HepG2 (cell line): ENCODE measurements around the gene NCMAP. TPM values are rescaled to one million over a fixed set of nuclear protein-coding genes. Genes with fewer than 3 reads are reported as not detected.

Experiments used
- ARID4A ChIP-seq: sonication (generic); formaldehyde crosslinking; IDR thresholded peaks from 2 replicates; pipeline ENCODE4 v1.5.0; 2020; ENCODE audit warnings: mild to moderate bottlenecking, missing genetic modification reagents, borderline replicate concordance
- ESRRA ChIP-seq: sonication (generic); formaldehyde crosslinking; IDR thresholded peaks from 2 replicates; pipeline ENCODE4 v1.5.1; 2020; ENCODE audit warnings: mild to moderate bottlenecking, low read depth, missing genetic modification reagents
- ETV5 ChIP-seq: IDR thresholded peaks from 2 replicates; pipeline ENCODE4 v1.6.1; 2018; ENCODE audit warnings: missing biosample characterization, missing genetic modification reagents, inconsistent platforms, borderline replicate concordance
- HBP1 ChIP-seq: IDR thresholded peaks from 2 replicates; pipeline ENCODE4 v1.6.1; 2016; ENCODE audit warnings: low read depth, control low read depth
- HINFP ChIP-seq: sonication (generic); formaldehyde crosslinking; IDR thresholded peaks from 2 replicates; pipeline ENCODE4 v1.4.0; 2020; ENCODE audit warnings: low read depth, mild to moderate bottlenecking, missing genetic modification reagents
- KDM1A ChIP-seq: IDR thresholded peaks from 2 replicates; pipeline ENCODE4 v1.6.1; 2016; ENCODE audit warnings: missing compliant biosample characterization
- MTF1 ChIP-seq: sonication (generic); formaldehyde crosslinking; IDR thresholded peaks from 2 replicates; pipeline ENCODE4 v1.5.0; 2020; ENCODE audit warnings: missing genetic modification reagents
- RFX5 ChIP-seq: IDR thresholded peaks from 2 replicates; pipeline ENCODE4 v1.6.1; 2011; ENCODE audit warnings: low read depth, low read length, improper control_type of control experiment
- SP4 ChIP-seq: sonication (generic); formaldehyde crosslinking; IDR thresholded peaks from 2 replicates; pipeline ENCODE4 v1.8.1; 2023; ENCODE audit warnings: mild to moderate bottlenecking, missing genetic modification reagents
- TRAFD1 ChIP-seq: sonication (generic); formaldehyde crosslinking; IDR thresholded peaks from 2 replicates; pipeline ENCODE4 v1.5.1; 2020; ENCODE audit warnings: missing genetic modification reagents, mild to moderate bottlenecking, borderline replicate concordance
- ZBTB3 ChIP-seq: sonication (generic); formaldehyde crosslinking; IDR thresholded peaks from 2 replicates; pipeline ENCODE4 v1.4.0; 2020; ENCODE audit warnings: low read depth, mild to moderate bottlenecking, moderate library complexity, missing genetic modification reagents, borderline replicate concordance
- ZMYM2 ChIP-seq: sonication (generic); formaldehyde crosslinking; IDR thresholded peaks from 2 replicates; pipeline ENCODE4 v1.8.0; 2022; ENCODE audit warnings: mild to moderate bottlenecking, missing genetic modification reagents
- ZNF737 ChIP-seq: sonication (generic); formaldehyde crosslinking; IDR thresholded peaks from 2 replicates; pipeline ENCODE4 v1.5.0; 2020; ENCODE audit warnings: missing genetic modification reagents, mild to moderate bottlenecking, borderline replicate concordance
- ZNF747 ChIP-seq: sonication (generic); formaldehyde crosslinking; IDR thresholded peaks from 2 replicates; pipeline ENCODE4 v1.8.1; 2023; ENCODE audit warnings: missing genetic modification reagents, mild to moderate bottlenecking, borderline replicate concordance
- polyA plus RNA-seq, 8 experiments: library from polyadenylated mRNA; depleted of rRNA in 3 of 8; stranded (reverse) in 7 of 8; unstranded in 1 of 8; fragments of >200 nt; fragmentation: Illumina TruSeq in 4 of 8; extraction: Trizol in 4 of 8; gene quantifications; 2 replicates each; pipeline versions ENCODE4 v1.2.1 to v1.2.3, GENCODE V29; 2011 to 2016; ENCODE audit warnings: low read depth in 4 of 8, missing spikeins in 1 of 8, mixed read lengths in 1 of 8; ENCODE audit not compliant: insufficient read depth in 1 of 8
- total RNA-seq, 5 experiments: library from RNA; depleted of rRNA; stranded (reverse); fragments of >200 nt; fragmentation: Illumina TruSeq; extraction: Trizol; gene quantifications; 2 replicates each; pipeline ENCODE4 v1.2.3, GENCODE V29; 2016; ENCODE audit warnings: low read depth in 1 of 5
- TF ChIP-seq, protein P1 (sequence below): sonication (generic); formaldehyde crosslinking; IDR thresholded peaks from 2 replicates; pipeline ENCODE4 v1.4.0; 2020; ENCODE audit warnings: mild to moderate bottlenecking, missing genetic modification reagents
- TF ChIP-seq, protein P2 (sequence below): sonication (generic); formaldehyde crosslinking; IDR thresholded peaks from 2 replicates; pipeline ENCODE4 v1.8.0; 2022; ENCODE audit warnings: mild to moderate bottlenecking, missing genetic modification reagents

The NCMAP gene
- total and polyA plus RNA-seq, 2 of the 13 experiments (the other 11 are each of a cell fraction or from before 2014, with no cell fraction given) = 2.7 to 20.0 TPM

GRCh38 chr1:24551960-24552571, 3.8 kb upstream of the NCMAP start (continued):
- TF ChIP-seq ARID4A (peak; percentile 36; the same call in 1 of the 2 replicates), ZNF737 (0 out of 2 replicates have a peak, but pooled peaks have one; percentile 85), KDM1A (CRISPR knock-in tag) (no peak), ESRRA (CRISPR knock-in tag) (0 out of 2 replicates have a peak, but pooled peaks have one; percentile 50), ZNF747 (CRISPR knock-in tag) (0 out of 2 replicates have a peak, but pooled peaks have one; percentile 36), TRAFD1 (CRISPR knock-in tag) (0 out of 2 replicates have a peak, but pooled peaks have one; percentile 78), HBP1 (0 out of 2 replicates have a peak, but pooled peaks have one; percentile 25), ZMYM2 (CRISPR knock-in tag) (no peak; the same call in 1 of the 2 replicates), RFX5 (no peak), MTF1 (CRISPR knock-in tag) (no peak), SP4 (peak; percentile 60; the same call in 1 of the 2 replicates), ETV5 (peak; percentile 23; the same call in 1 of the 2 replicates), ZBTB3 (CRISPR knock-in tag) (peak; percentile 87; the same call in 1 of the 2 replicates), HINFP (CRISPR knock-in tag) (peak; percentile 86; the same call in 1 of the 2 replicates)
- TF ChIP-seq, protein P1, sequence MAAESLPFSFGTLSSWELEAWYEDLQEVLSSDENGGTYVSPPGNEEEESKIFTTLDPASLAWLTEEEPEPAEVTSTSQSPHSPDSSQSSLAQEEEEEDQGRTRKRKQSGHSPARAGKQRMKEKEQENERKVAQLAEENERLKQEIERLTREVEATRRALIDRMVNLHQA (CRISPR knock-in tag) = no peak
- TF ChIP-seq, protein P2, sequence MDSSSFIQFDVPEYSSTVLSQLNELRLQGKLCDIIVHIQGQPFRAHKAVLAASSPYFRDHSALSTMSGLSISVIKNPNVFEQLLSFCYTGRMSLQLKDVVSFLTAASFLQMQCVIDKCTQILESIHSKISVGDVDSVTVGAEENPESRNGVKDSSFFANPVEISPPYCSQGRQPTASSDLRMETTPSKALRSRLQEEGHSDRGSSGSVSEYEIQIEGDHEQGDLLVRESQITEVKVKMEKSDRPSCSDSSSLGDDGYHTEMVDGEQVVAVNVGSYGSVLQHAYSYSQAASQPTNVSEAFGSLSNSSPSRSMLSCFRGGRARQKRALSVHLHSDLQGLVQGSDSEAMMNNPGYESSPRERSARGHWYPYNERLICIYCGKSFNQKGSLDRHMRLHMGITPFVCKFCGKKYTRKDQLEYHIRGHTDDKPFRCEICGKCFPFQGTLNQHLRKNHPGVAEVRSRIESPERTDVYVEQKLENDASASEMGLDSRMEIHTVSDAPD (CRISPR knock-in tag) = no peak
